SK-N-SH treated with all-trans-retinoic acid at 6 μM for 48 hours (cell line): ENCODE results near the gene PLEKHH1.

ENCODE experiments used
- ATAC-seq: fragments of 200-7000 bp; cut with Tn5 transposase; 3 replicates; pipeline ENCODE4 v1.9.1; 2020; ENCODE audit warnings: mild to moderate bottlenecking, moderate library complexity
- BACH2 ChIP-seq: fragments of 250-450 bp; sonication (Bioruptor Pico); IDR thresholded peaks from 2 replicates; pipeline ENCODE4 v1.9.0; 2021; ENCODE audit warnings: mild to moderate bottlenecking, borderline replicate concordance
- CREB5 ChIP-seq: fragments of 250-450 bp; sonication (Bioruptor Pico); IDR thresholded peaks from 2 replicates; pipeline ENCODE4 v1.5.1; 2020; ENCODE audit warnings: low read depth, mild to moderate bottlenecking, moderate library complexity
- CSDC2 ChIP-seq: fragments of 250-450 bp; sonication (Bioruptor Pico); IDR thresholded peaks from 2 replicates; pipeline ENCODE4 v1.5.0; 2020; ENCODE audit warnings: mild to moderate bottlenecking, moderate library complexity
- CSRNP3 ChIP-seq: fragments of 250-450 bp; sonication (Bioruptor Pico); IDR thresholded peaks from 2 replicates; pipeline ENCODE4 v1.5.1; 2021; ENCODE audit warnings: mild to moderate bottlenecking, moderate library complexity
- ESRRG ChIP-seq: fragments of 250-450 bp; sonication (Bioruptor Pico); IDR thresholded peaks from 2 replicates; pipeline ENCODE4 v1.6.1; 2021; ENCODE audit warnings: mild to moderate bottlenecking
- GLIS3 ChIP-seq: fragments of 250-450 bp; sonication (Bioruptor Pico); IDR thresholded peaks from 2 replicates; pipeline ENCODE4 v1.5.0; 2020; ENCODE audit warnings: mild to moderate bottlenecking, moderate library complexity
- ISL1 ChIP-seq: fragments of 250-450 bp; sonication (Bioruptor Pico); IDR thresholded peaks from 2 replicates; pipeline ENCODE4 v2.1.2; 2022; ENCODE audit warnings: mild to moderate bottlenecking, moderate library complexity
- OSR1 ChIP-seq: fragments of 250-450 bp; sonication (Bioruptor Pico); IDR thresholded peaks from 2 replicates; pipeline ENCODE4 v1.8.0; 2022; ENCODE audit warnings: moderate library complexity, mild to moderate bottlenecking, inconsistent platforms
- PATZ1 ChIP-seq: fragments of 250-450 bp; sonication (Bioruptor Pico); IDR thresholded peaks from 2 replicates; pipeline ENCODE4 v1.8.0; 2020; ENCODE audit warnings: mild to moderate bottlenecking, moderate library complexity, borderline replicate concordance
- PPARA ChIP-seq: fragments of 250-450 bp; sonication (Bioruptor Pico); IDR thresholded peaks from 2 replicates; pipeline ENCODE4 v1.5.0; 2020; ENCODE audit warnings: mild to moderate bottlenecking, borderline replicate concordance
- RARB ChIP-seq: fragments of 250-450 bp; sonication (Bioruptor Pico); IDR thresholded peaks from 2 replicates; pipeline ENCODE4 v1.8.0; 2021; ENCODE audit warnings: mild to moderate bottlenecking, moderate library complexity
- TCF4 ChIP-seq: fragments of 250-450 bp; sonication (Bioruptor Pico); IDR thresholded peaks from 2 replicates; pipeline ENCODE4 v1.8.0; 2021; ENCODE audit warnings: mild to moderate bottlenecking, moderate library complexity, borderline replicate concordance
- TOX ChIP-seq: fragments of 250-450 bp; sonication (Bioruptor Pico); IDR thresholded peaks from 2 replicates; pipeline ENCODE4 v1.8.0; 2021; ENCODE audit warnings: mild to moderate bottlenecking, moderate library complexity, borderline replicate concordance
- TSHZ2 ChIP-seq: fragments of 250-450 bp; sonication (Bioruptor Pico); IDR thresholded peaks from 2 replicates; pipeline ENCODE4 v1.5.0; 2020; ENCODE audit warnings: mild to moderate bottlenecking, moderate library complexity
- ZC3H10 ChIP-seq: fragments of 250-450 bp; sonication (Bioruptor Pico); IDR thresholded peaks from 2 replicates; pipeline ENCODE4 v1.5.1; 2021; ENCODE audit warnings: mild to moderate bottlenecking, moderate library complexity
- ZFP3 ChIP-seq: fragments of 250-450 bp; sonication (Bioruptor Pico); IDR thresholded peaks from 2 replicates; pipeline ENCODE4 v1.5.0; 2020; ENCODE audit warnings: mild to moderate bottlenecking, moderate library complexity
- ZFP30 ChIP-seq: fragments of 450-650 bp; formaldehyde crosslinking; IDR thresholded peaks from 2 replicates; pipeline ENCODE4 v1.5.0; 2022; ENCODE audit warnings: mild to moderate bottlenecking, moderate library complexity
- ZNF565 ChIP-seq: fragments of 450-650 bp; formaldehyde crosslinking; conservative IDR thresholded peaks from 2 replicates; pipeline ENCODE4 v1.5.0; 2020; ENCODE audit warnings: low read depth, mild to moderate bottlenecking, moderate library complexity
- ZNF70 ChIP-seq: fragments of 450-650 bp; formaldehyde crosslinking; IDR thresholded peaks from 2 replicates; pipeline ENCODE4 v1.5.0; 2020; ENCODE audit warnings: mild to moderate bottlenecking, moderate library complexity
- ZNF8 ChIP-seq: fragments of 450-650 bp; formaldehyde crosslinking; IDR thresholded peaks from 2 replicates; pipeline ENCODE4 v1.5.0; 2020; ENCODE audit warnings: mild to moderate bottlenecking, moderate library complexity

Gene PLEKHH1

GRCh38 chr14:67557656-67558055, 24.6 kb downstream of the PLEKHH1 start:
- no peak for ATAC-seq
- TF ChIP-seq CSDC2 (CRISPR knock-in tag) (no peak), ZC3H10 (CRISPR knock-in tag) (no peak), ZNF70 (CRISPR knock-in tag) (no peak), PATZ1 (CRISPR knock-in tag) (no peak), CREB5 (no peak), ISL1 (CRISPR knock-in tag) (no peak), PPARA (CRISPR knock-in tag) (no peak), ZFP30 (CRISPR knock-in tag) (no peak), ESRRG (CRISPR knock-in tag) (no peak), ZNF8 (CRISPR knock-in tag) (no peak), RARB (CRISPR knock-in tag) (no peak), ZFP3 (CRISPR knock-in tag) (no peak)
- TF ChIP-seq, all 23 proteins: peak for 0

GRCh38 chr14:67559639-67560038, 26.5 kb downstream of the PLEKHH1 start:
- ATAC-seq, result no peak
- TF ChIP-seq PATZ1 (CRISPR knock-in tag) (no peak), ISL1 (CRISPR knock-in tag) (no peak)

- ATAC-seq, result no peak
- TF ChIP-seq TCF4 (no peak), TOX (no peak)
These were observed 29.1 kb downstream of the PLEKHH1 start for GRCh38 chr14:67562025-67562775.

GRCh38 chr14:67562776-67563150, 29.7 kb downstream of the PLEKHH1 start:
- ATAC-seq, result no peak
- TF ChIP-seq BACH2 (CRISPR knock-in tag), result no peak
- no peak for TF ChIP-seq GLIS3 (CRISPR knock-in tag)
- TF ChIP-seq PPARA (CRISPR knock-in tag), result no peak
- no peak for TF ChIP-seq PATZ1 (CRISPR knock-in tag)
- no peak for TF ChIP-seq CSRNP3 (CRISPR knock-in tag)
- TF ChIP-seq ZFP3 (CRISPR knock-in tag), result no peak
- TF ChIP-seq CSDC2 (CRISPR knock-in tag), result no peak
- no peak for TF ChIP-seq TOX
- TF ChIP-seq ZNF565 (CRISPR knock-in tag), result no peak
- no peak for TF ChIP-seq TSHZ2 (CRISPR knock-in tag)
- TF ChIP-seq OSR1 (CRISPR knock-in tag), result no peak
- TF ChIP-seq CREB5, result no peak
- no peak for TF ChIP-seq ZFP30 (CRISPR knock-in tag)
